ENCODE measurements around the gene CKLF. TPM values are rescaled to one million over a fixed set of nuclear protein-coding genes. Genes with fewer than 3 reads are reported as not detected.

CKLF gene
- total RNA-seq, 4 donors from 2014 or later: 10.2 to 24.8 (median 17.5) TPM

GRCh38 chr16:66542396-66542795 lies 10.0 kb upstream of the CKLF start:
- TF ChIP-seq CTCF (IDR thresholded peaks at IDR 0.05) (no peak), POLR2A (IDR thresholded peaks at IDR 0.05) (no peak)
- 82 to 88% methylated on average over 3 of the region's 3 CpGs for WGBS, 2 donors
- DNase-seq (ENCODE audit: low spot score in 2 of 2): peak in 1 of 2 donors; percentile 65
- intact Hi-C loops (cut with DNase I; ENCODE audit: low total_unique reads): loop anchor here (10.0 kb wide), 1 partner anchor 1808 kb away; no protein-coding TSS in a partner anchor
- H3K4me3 ChIP-seq (ENCODE audit: low read depth, poor library complexity, severe bottlenecking): no peak overlapping the region

GRCh38 chr16:66543541-66543940 lies 8.8 kb upstream of the CKLF start:
- no peak overlapping the region for H3K4me3 ChIP-seq (ENCODE audit: low read depth, poor library complexity, severe bottlenecking)
- 83 to 86% methylated on average over 6 of the region's 6 CpGs for WGBS, 2 donors
- intact Hi-C loops (cut with DNase I; ENCODE audit: low total_unique reads): loop anchor here (10.0 kb wide), 1 partner anchor 1809 kb away; no protein-coding TSS in a partner anchor
- peak in 1 of 2 donors; percentile 61 for DNase-seq (ENCODE audit: low spot score in 2 of 2)
- no peak for TF ChIP-seq CTCF (IDR thresholded peaks at IDR 0.05)

GRCh38 chr16:66544016-66544757 lies 8.2 kb upstream of the CKLF start:
- H3K4me3 ChIP-seq (ENCODE audit: low read depth, poor library complexity, severe bottlenecking): no peak overlapping the region
- DNase-seq (ENCODE audit: low spot score in 2 of 2): peak in 1 of 2 donors; percentile 40
- 79 to 86% methylated on average over 7 of the region's 7 CpGs for WGBS, 2 donors
- intact Hi-C loops (cut with DNase I; ENCODE audit: low total_unique reads): loop anchor here (10.0 kb wide), 1 partner anchor 1809 kb away; no protein-coding TSS in a partner anchor
- TF ChIP-seq CTCF (IDR thresholded peaks at IDR 0.05): no peak

- no peak overlapping the region for H3K4me3 ChIP-seq (ENCODE audit: low read depth, poor library complexity, severe bottlenecking)
- TF ChIP-seq CTCF (IDR thresholded peaks at IDR 0.05): no peak
- TF ChIP-seq POLR2A (IDR thresholded peaks at IDR 0.05): no peak
- intact Hi-C loops (cut with DNase I; ENCODE audit: low total_unique reads): loop anchor here (10.0 kb wide), 1 partner anchor 1813 kb away; no protein-coding TSS in a partner anchor
- DNase-seq (ENCODE audit: low spot score in 2 of 2): peak in 1 of 2 donors; percentile 74
- WGBS, 2 donors: 86 to 93% methylated on average over 5 of the region's 5 CpGs
Observed at GRCh38 chr16:66547101-66547989, 5.0 kb upstream of the CKLF start.

- intact Hi-C loops (cut with DNase I; ENCODE audit: low total_unique reads): loop anchor here (10.0 kb wide), 1 partner anchor 1813 kb away; no protein-coding TSS in a partner anchor
- 77 to 88% methylated on average over 4 of the region's 4 CpGs for WGBS, 2 donors
- peak in 1 of 2 donors; percentile 83 for DNase-seq (ENCODE audit: low spot score in 2 of 2)
- H3K4me3 ChIP-seq (ENCODE audit: low read depth, poor library complexity, severe bottlenecking): no peak overlapping the region
- TF ChIP-seq CTCF (IDR thresholded peaks at IDR 0.05) (no peak), POLR2A (IDR thresholded peaks at IDR 0.05) (no peak)
Observed at GRCh38 chr16:66548068-66548467, 4.3 kb upstream of the CKLF start.

All from lower leg skin (tissue), 4 donors.